GM19468 (cell line): ENCODE results near the gene LCE6A.

Experiments
- ATAC-seq: cut with Tn5 transposase; IDR thresholded peaks from one replicate; pipeline ENCODE4 v1.9.1; 2021; ENCODE audit warnings: mild to moderate bottlenecking, moderate library complexity, moderate number of reproducible peaks; ENCODE audit not compliant: unreplicated experiment; ENCODE audit errors: extremely low read depth

The LCE6A gene

GRCh38 chr1:152842556-152842955, at the start of gene LCE6A:
LCE6A (plus strand) TSS chr1:152842856; CDS start chr1:152843521, 665 bp downstream.
- ATAC-seq: no peak

- no peak for ATAC-seq
Observed at GRCh38 chr1:152795686-152796085, 47.0 kb upstream of the LCE6A start.

DNA sequence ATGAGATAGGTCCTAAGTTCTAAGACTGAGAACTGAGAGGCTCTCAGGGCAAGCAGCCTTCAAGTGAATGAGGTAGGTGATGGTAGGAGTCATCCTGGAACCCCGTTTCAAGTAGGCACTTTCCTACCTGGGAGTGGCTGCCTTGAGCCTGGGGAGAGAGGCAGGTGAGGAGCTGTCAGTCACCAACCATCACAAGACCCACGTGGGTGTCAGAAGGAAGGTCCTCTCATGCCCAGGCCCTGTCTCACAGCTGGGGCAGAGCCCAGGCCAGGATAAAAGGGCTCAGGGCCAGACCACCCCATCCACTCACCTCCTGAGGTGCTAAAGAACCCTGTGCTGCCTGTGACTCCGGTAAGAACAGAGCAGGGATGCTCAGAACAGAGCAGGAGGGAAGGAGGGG, 46.2 kb upstream of the LCE6A start, which contains the start of gene LCE1D:
Gene LCE1D, plus strand, starts transcription at position 301 of the 400 bp plus-strand sequence. CDS start 1,074 bp downstream, outside the sequence.
- ATAC-seq: no peak

DNA sequence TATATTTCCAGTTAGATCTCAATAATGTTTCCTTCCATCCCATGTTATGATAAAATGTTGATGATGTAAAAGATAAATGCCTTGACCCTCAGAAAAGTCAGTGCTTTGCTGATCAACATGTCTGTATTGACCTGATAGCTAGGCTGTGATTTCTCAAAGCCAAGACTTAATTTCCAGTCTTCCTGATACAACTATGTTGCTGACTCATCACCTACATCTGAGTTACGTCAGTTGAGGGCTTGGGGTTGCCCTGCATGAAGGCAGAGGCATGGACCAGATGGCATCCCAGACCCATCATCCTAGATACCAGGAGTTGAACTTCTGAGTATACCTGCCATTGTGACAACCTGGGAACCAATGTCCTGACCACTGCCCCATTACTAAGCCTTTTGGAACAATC, 41.3 kb upstream of the LCE6A start:
- ATAC-seq: no peak

DNA sequence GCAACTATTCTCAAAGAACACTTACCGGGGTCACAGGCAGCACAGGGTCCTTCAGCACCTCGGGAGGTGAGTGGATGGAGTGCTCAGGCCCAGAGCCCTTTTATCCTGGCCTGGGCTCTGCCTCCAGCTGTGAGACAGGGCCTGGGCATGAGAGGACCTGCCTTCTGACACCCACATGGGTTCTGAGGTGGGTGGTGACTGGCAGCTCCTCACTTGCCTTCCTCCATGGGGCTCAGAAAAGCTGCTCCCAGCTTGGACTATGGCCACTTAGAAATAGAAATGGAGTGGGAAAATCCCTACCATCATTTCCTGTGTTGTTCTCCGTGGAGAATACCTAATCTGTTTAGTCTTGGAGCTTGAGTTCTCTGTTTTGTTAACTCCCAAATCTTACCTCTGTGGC, 36.1 kb upstream of the LCE6A start, which contains the start of gene LCE1C:
Gene LCE1C, minus strand, starts transcription at position 76 of the 400 bp plus-strand sequence. CDS start 1,173 bp downstream, outside the sequence.
- no peak for ATAC-seq

- no peak for ATAC-seq
Observed at GRCh38 chr1:152811050-152811449, 31.6 kb upstream of the LCE6A start.

- no peak for ATAC-seq
Observed at GRCh38 chr1:152811671-152812070, 31.0 kb upstream of the LCE6A start, which contains the start of gene LCE1B. LCE1B (plus strand) TSS chr1:152811971; CDS start chr1:152812447, 476 bp downstream.

DNA sequence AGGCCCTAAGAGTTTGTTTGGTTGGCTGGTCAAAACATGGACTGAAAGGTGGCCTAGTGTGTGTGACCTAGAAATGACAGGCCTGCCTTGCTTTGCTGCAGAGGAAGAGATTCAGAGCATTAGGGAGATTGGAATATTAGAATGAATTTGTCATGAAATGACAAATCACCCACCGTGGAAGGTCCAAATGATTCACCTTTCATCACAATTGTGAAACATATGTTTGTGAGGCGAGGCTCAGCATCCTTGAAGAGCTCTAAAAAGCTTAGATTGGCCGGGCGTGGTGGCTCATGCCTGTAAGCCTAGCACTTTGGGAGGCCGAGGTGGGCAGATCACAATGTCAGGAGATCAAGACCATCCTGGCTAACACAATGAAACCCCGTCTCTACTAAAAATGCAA, 25.3 kb upstream of the LCE6A start:
- ATAC-seq: no peak

DNA sequence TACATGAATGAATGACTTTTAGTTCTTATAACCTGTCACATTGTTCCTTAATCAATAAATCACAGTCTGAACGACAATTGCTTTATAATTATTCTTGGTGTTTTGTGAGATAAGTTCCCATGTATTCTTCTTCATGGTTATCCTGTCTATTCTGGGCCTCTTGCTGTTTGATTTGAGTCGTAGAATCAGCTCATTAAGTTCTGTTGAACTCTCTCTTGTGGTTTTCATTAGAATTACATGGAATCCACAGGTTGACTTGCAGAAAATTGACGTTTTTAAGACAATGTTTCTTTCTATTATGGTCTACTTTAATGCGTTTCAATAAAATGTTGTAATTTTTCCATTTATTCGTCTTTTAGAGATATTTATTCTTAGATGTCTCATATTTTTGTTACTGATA, 19.4 kb upstream of the LCE6A start:
- ATAC-seq: no peak

- ATAC-seq: no peak
Observed at GRCh38 chr1:152824964-152825363, 17.7 kb upstream of the LCE6A start.

DNA sequence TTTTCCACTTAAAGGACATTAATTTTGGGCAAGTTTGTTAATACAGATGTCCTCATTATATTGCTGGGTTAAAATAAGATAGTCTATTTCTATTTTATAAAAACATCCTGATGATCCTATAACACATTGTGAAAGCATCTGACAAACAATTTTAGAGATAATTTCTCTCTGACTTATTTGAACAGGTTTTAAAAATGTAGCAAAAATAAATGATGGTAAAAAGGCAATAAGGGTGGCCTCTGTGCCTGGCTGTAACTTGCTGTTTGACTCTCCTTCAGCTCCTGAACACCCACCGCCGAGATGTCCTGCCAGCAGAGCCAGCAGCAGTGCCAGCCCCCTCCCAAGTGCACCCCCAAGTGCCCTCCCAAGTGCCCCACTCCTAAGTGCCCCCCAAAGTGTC, 15.5 kb upstream of the LCE6A start, which contains the start of gene LCE1A:
Gene LCE1A, plus strand, starts transcription at position 301 of the 400 bp plus-strand sequence. Its CDS starts 0 bp downstream, at position 301.
- no peak for ATAC-seq

- no peak for ATAC-seq
Observed at GRCh38 chr1:152836870-152837269, 5.8 kb upstream of the LCE6A start.

DNA sequence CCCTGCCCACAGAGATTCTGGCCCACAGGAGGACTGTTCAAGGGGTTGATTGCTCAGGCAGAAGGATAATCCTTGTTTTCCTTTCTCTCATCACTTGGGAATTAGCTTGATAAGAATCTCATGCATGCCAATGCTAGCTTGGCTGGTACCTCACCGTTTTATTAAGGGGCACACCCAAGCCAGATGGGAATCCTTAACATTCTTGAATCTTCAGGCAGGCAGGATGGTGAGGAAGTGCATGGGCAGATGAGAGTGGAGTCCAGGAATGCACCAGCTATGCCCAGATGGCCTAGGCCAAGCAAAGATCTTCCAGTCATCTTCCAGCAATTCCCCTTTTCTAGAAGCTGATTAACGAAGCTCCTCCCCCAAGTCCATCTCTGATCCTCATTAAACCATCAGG, 13.0 kb downstream of the LCE6A start:
- ATAC-seq: no peak

- ATAC-seq: no peak
Observed at GRCh38 chr1:152858062-152858461, 15.4 kb downstream of the LCE6A start.

- ATAC-seq: no peak
Observed at GRCh38 chr1:152859696-152860095, 17.0 kb downstream of the LCE6A start, which contains the start of gene LCE7A. LCE7A (plus strand) TSS chr1:152859996; CDS start chr1:152860698, 702 bp downstream.

DNA sequence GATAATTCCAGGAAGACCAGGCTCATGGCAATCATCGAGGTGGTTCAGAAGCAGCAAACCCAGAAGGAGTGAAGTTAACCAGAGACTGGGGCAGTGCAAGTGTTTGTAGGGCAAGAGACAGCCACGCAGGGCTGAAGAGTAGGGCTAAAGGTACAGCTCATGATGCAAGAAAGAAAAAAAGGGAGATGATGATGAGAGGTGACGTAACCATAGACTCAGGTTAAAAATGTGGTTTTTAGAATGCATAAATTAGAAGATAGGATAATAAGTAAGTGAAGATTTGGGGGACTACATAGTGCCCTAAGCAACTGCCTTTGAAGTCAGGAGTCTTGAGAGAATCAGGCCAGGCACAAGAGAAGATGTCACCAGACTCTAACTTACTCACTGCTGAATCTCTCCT, 17.5 kb downstream of the LCE6A start:
- ATAC-seq: no peak

- no peak for ATAC-seq
Observed at GRCh38 chr1:152861374-152861773, 18.7 kb downstream of the LCE6A start.

- no peak for ATAC-seq
Observed at GRCh38 chr1:152864443-152864842, 21.8 kb downstream of the LCE6A start.

DNA sequence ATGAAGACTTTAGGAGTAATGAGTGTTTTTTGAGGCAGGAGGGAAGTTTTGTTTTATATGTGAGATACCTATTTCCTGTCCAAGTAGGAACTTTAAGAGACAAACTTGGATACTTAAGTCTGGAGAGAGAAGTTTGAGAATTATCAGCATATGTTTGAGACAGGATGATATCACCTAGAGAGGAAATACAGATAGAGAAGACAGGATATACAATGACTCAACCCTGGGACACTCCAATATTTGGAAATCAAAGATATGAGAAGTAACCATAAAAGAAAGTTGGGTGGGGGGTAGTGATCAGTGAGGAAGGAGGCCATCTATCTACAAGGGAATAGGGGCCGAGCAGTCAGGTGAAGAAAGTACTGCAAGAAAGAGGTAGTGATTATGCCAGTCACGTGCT, 23.7 kb downstream of the LCE6A start:
- ATAC-seq: no peak

DNA sequence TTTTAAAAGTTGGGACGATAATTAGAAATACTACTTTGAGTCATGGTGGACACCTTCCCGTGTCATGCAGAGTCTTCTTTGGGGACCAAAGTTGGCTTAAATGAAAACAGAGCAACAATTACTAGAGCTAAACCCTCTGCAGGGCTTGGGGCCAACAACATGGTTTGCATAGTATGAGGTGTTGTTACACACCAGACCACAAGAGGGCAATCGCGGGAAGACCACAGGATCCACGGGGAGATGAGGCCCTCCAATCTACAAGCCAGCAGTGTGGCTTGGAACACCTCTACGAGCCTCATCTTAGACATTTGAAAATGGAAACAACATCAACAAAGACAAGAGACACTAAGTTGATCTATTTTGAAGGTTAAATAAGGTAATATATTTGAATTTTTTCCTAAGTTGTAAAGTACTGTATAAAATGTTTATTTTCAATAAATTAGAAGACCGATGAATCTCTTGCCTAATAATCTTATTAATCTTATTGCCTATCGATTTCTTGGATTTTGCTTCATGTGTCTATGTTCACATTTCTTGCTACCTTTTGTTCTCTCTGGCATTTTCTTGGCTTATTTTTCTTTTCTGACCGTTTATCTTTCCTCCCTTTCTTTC, 27.3 kb downstream of the LCE6A start:
- no peak for ATAC-seq

GRCh38 chr1:152870831-152871730, 28.4 kb downstream of the LCE6A start:
- no peak for ATAC-seq
